ENCODE data around the gene COL9A3.

- TF ChIP-seq POLR2A (IDR thresholded peaks at IDR 0.05; ENCODE audit: low read depth) (no peak), POLR2AphosphoS5 (IDR thresholded peaks at IDR 0.05) (no peak), CTCF (IDR thresholded peaks at IDR 0.05) (no peak), EP300 (IDR thresholded peaks at IDR 0.05) (no peak)
Measured at GRCh38 chr20:62777528-62777830, 39.4 kb upstream of the COL9A3 start.

Data from esophagus muscularis mucosa (tissue), 4 donors.